Liver (tissue), 3 donors: ENCODE measurements around the gene MEST.

Experiments
- EGR1 ChIP-seq, 2 donors: IDR thresholded peaks; 2 replicates each; pipeline ENCODE4 v1.6.1; 2016 to 2018; ENCODE audit warnings: antibody characterized with exemption in 2 of 2, low read depth in 2 of 2
- FOXA1 ChIP-seq: IDR thresholded peaks from 2 replicates; pipeline ENCODE4 v1.6.1; 2016; ENCODE audit warnings: antibody characterized with exemption
- FOXA2 ChIP-seq: IDR thresholded peaks from 2 replicates; pipeline ENCODE4 v1.6.1; 2016; ENCODE audit warnings: antibody characterized with exemption
- GABPA ChIP-seq, 2 donors: IDR thresholded peaks in 1 of 2; conservative IDR thresholded peaks in 1 of 2; 2 replicates each; pipeline ENCODE4 v1.6.1; 2016; ENCODE audit warnings: antibody characterized with exemption in 2 of 2, mild to moderate bottlenecking in 1 of 2, moderate library complexity in 1 of 2
- JUND ChIP-seq, 2 donors: IDR thresholded peaks; 2 replicates each; pipeline ENCODE4 v1.6.1; 2016; ENCODE audit warnings: antibody characterized with exemption in 2 of 2
- MAX ChIP-seq: IDR thresholded peaks from 2 replicates; pipeline ENCODE4 v1.6.1; 2016; ENCODE audit warnings: antibody characterized with exemption
- RAD21 ChIP-seq, 2 donors: IDR thresholded peaks; 2 replicates each; pipeline ENCODE4 v1.6.1; 2016; ENCODE audit warnings: antibody characterized with exemption in 2 of 2, mild to moderate bottlenecking in 2 of 2
- RXRA ChIP-seq, 2 donors: IDR thresholded peaks; 2 replicates each; pipeline ENCODE4 v1.6.1; 2017 to 2018; ENCODE audit warnings: antibody characterized with exemption in 2 of 2, mild to moderate bottlenecking in 1 of 2
- SP1 ChIP-seq: IDR thresholded peaks from 2 replicates; pipeline ENCODE4 v1.6.1; 2018; ENCODE audit warnings: antibody characterized with exemption, mild to moderate bottlenecking
- TAF1 ChIP-seq: conservative IDR thresholded peaks from 2 replicates; pipeline ENCODE4 v1.6.1; 2016; ENCODE audit warnings: antibody characterized with exemption, mild to moderate bottlenecking
- YY1 ChIP-seq: IDR thresholded peaks from 2 replicates; pipeline ENCODE4 v1.6.1; 2016; ENCODE audit warnings: antibody characterized with exemption, mild to moderate bottlenecking
- TF ChIP-seq, protein P1 (sequence below): fragments of 150-350 bp; IDR thresholded peaks from 2 replicates; pipeline ENCODE4 v1.5.1; 2017; ENCODE audit warnings: improper control_type of control experiment, low read depth, low read length; ENCODE audit not compliant: missing input control
- TF ChIP-seq, protein P2 (sequence below): IDR thresholded peaks from 2 replicates; pipeline ENCODE4 v1.6.1; 2016; ENCODE audit warnings: antibody characterized with exemption
- TF ChIP-seq, protein P3 (sequence below): IDR thresholded peaks from 2 replicates; pipeline ENCODE4 v1.6.1; 2016; ENCODE audit warnings: antibody characterized with exemption
- donor health status: healthy.
- donor health status: healthy.

DNA sequence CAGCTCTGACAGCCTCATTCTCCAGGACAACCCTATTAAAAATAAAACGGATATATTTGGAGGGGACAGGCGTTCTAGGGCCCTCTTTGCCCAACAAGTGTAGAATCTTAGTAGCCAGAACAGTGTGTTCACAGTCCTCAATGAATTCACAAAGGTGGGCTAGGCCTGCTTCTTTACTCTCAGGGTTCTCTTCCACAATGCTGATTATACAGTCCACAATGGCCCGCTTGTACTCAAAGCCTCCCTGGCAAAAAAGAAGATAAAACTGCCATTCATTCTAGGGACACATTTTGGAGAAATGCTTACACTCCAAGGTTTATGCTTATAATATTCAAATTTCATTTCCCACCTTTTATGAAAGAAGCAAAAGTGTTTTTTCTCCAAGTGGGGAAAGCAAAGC, 62.6 kb downstream of the MEST start:
- TF ChIP-seq, protein P1, sequence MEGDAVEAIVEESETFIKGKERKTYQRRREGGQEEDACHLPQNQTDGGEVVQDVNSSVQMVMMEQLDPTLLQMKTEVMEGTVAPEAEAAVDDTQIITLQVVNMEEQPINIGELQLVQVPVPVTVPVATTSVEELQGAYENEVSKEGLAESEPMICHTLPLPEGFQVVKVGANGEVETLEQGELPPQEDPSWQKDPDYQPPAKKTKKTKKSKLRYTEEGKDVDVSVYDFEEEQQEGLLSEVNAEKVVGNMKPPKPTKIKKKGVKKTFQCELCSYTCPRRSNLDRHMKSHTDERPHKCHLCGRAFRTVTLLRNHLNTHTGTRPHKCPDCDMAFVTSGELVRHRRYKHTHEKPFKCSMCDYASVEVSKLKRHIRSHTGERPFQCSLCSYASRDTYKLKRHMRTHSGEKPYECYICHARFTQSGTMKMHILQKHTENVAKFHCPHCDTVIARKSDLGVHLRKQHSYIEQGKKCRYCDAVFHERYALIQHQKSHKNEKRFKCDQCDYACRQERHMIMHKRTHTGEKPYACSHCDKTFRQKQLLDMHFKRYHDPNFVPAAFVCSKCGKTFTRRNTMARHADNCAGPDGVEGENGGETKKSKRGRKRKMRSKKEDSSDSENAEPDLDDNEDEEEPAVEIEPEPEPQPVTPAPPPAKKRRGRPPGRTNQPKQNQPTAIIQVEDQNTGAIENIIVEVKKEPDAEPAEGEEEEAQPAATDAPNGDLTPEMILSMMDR, result no peak
- TF ChIP-seq EGR1 (IDR thresholded peaks at IDR 0.05; ENCODE audit: low read depth in 2 of 2) (no peak), RXRA (IDR thresholded peaks at IDR 0.05) (no peak), TAF1 (no peak), SP1 (no peak), JUND (IDR thresholded peaks at IDR 0.05) (no peak), RAD21 (IDR thresholded peaks at IDR 0.05) (no peak), MAX (no peak), FOXA1 (no peak), YY1 (no peak), FOXA2 (no peak), GABPA (IDR thresholded peaks at IDR 0.05 in 1 of 2, conservative IDR thresholded peaks at IDR 0.05 in 1 of 2) (no peak)
- TF ChIP-seq, protein P2, sequence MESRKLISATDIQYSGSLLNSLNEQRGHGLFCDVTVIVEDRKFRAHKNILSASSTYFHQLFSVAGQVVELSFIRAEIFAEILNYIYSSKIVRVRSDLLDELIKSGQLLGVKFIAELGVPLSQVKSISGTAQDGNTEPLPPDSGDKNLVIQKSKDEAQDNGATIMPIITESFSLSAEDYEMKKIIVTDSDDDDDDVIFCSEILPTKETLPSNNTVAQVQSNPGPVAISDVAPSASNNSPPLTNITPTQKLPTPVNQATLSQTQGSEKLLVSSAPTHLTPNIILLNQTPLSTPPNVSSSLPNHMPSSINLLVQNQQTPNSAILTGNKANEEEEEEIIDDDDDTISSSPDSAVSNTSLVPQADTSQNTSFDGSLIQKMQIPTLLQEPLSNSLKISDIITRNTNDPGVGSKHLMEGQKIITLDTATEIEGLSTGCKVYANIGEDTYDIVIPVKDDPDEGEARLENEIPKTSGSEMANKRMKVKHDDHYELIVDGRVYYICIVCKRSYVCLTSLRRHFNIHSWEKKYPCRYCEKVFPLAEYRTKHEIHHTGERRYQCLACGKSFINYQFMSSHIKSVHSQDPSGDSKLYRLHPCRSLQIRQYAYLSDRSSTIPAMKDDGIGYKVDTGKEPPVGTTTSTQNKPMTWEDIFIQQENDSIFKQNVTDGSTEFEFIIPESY, result no peak
- TF ChIP-seq, protein P3, sequence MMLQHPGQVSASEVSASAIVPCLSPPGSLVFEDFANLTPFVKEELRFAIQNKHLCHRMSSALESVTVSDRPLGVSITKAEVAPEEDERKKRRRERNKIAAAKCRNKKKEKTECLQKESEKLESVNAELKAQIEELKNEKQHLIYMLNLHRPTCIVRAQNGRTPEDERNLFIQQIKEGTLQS, result no peak
